Glomerular endothelial cell (primary cell): ENCODE results near the gene ZNF366. TPM values are rescaled to one million over a fixed set of nuclear protein-coding genes. Genes with fewer than 3 reads are reported as not detected.

Experiments
- DNase-seq: peaks from one replicate; pipeline ENCODE4 v3.0.0-alpha.2; 2011; ENCODE audit warnings: low read depth, low spot score; ENCODE audit errors: extremely low read depth
- total RNA-seq: library from RNA; depleted of rRNA; stranded (reverse); fragments of >200 nt; gene quantifications from 2 replicates; pipeline ENCODE4 v1.2.3, GENCODE V29; 2015

Gene ZNF366
- total RNA-seq, 1 donor from 2014 or later: 45.4 TPM

DNA sequence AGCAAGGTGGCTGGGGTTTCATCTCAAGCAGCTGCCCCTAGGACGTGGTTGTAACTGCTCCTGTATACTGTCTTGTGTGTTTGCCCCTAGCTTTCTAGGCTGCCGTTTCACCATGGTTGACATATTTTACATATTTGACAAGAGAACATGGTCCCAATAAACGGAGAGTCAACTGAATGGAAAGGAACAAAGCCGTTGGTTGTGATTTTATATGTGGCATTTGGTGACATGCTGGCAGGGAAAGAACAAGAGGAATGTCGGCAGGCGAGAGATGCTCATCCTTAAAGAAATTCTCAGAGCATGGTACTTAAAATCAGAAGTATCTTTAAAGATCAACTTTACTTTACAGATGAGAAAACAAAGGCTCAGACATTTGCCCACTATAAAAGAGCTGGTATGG, 11.8 kb downstream of the ZNF366 start:
- DNase-seq: no peak

DNA sequence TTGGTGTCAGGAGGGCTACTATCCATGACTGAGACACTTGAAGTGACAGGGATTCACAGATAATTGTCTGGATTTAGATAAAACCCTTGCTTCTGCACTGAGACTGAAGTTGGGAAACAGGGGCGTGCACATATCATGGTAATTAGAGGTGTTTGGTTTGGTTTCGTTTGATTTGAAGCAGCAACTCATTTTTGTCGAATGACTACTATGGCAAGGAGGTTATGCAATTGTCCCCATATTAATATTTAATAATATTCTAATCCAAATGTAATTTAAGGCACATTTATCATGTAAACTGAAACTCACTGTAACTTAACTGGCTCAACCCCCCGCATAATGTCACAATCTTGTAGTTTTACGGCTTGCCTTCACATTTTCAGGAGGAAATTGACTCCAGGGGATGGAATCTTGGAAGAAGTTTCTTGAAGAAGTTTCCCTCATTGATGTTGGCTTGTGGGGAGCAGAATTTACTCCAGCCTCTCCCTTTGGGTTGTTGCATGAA, 12.5 kb downstream of the ZNF366 start:
- DNase-seq: no peak

DNA sequence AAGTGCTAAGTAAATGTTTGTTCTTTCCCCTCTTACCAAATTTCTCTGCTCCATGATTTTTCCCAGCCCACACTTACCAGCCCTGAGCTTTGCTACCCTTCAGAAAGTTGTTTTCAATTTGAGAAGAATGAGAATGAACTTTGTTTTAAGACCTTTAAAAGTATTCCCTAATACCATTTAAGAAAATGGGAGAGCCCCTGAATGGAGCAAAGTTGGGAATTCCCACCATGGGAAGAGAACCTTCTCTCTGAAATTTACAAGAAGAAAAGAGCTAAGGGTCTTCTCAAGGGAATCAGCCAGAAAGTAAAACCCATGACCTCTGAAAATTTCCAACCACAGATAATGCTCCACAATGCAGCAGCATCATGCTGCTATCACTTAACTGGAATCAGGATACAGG, 17.7 kb downstream of the ZNF366 start:
- DNase-seq: no peak

DNA sequence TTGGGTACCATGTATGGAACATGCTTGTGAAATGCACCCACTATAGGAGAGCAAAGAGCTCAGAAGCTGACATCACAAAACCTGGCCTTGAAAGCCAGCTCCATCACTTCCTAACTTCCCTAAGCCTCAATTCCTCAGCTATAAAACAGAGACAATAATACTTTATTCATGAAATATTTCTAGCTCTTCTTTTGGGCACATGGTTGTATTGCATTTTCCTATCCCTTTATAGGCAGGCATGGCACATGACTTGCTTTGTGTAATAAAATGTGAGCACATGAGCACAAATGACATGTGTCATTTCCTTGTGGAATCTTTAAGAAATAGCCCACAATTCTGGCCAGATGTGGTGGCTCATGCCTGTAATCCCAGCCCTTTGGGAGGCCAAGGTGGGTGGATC, 18.5 kb downstream of the ZNF366 start:
- DNase-seq: no peak

DNA sequence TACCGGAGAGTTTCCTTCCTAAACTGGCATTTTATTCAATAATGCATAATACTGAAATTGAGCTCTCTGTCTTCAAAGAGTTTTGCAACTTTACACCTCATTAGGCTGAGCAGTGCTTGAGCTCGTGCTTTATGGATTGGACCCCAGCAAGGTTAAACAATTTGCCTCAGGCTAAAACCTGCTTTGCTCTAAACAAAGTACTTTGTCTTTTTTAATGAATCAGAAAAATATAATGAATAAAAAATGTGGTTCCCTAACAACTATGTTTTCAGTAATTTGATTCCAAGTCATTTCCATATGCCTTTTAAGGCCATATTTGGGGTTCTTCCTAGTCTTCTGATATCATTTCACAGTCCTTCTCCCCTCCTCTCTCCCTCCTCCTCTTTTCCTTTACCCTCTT, 20.0 kb downstream of the ZNF366 start:
- no peak for DNase-seq

DNA sequence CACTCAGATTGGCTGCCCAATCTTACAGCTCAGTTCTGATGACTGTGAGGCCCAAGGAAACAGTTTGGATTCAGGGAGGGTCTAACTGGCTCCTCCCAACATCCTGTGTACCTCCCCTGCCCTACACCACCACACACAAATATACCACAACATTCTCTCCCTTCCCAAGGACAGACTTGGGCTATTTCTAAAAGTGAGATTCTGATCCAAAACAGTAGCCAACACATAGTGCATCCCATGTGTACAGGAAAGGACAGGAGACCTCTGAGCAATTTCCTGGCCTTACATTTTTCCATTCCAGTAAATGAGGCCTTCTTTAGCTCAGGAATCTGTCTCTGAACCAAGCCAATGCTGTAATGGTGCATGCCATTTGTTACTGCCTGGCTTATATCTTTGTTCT, 20.8 kb downstream of the ZNF366 start:
- no peak for DNase-seq

DNA sequence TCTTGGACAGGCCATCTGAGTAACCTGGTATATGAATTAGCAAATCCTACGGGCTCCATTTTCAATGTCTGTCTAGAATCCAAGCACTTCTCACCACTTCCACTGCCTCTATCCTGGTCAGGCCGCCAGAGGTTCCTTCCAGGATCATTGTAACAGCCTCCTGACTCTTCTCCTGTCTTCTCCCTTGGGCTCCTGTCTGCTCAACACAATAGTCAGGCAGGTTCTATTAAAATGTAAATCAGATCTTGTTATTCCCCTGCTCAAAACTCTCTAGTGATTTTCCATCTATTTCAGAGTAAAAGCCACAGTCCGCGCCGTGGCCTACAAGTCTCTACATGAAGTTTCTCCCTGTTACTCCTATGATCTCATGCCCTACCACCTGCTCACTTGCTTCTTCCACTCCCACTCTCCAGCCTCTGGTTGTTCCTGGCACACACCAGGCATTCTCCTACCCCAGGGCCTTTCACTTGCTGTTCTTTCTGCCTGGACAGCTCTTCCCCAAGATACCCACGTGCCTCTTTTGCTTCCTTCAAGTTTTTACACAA, 21.7 kb downstream of the ZNF366 start:
- no peak for DNase-seq

DNA sequence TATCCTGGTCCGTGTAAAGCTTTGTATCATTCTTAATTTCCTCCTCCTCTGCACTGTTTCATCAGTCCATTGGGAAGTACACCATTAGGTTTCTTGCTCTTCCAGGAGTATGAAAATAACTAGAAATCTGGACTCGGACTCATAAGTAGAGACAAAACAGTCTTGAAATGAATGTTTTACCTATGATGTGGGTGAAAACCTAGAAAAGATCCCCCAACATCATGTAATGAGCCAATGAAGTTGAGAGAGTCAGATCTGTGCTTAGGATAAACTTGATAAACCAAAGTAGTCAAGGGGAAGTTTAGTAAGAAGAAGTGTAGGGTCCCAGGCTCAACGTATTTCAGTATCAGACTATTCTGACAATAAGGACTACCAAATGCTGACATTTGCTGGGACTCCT, 25.2 kb downstream of the ZNF366 start:
- DNase-seq: no peak

DNA sequence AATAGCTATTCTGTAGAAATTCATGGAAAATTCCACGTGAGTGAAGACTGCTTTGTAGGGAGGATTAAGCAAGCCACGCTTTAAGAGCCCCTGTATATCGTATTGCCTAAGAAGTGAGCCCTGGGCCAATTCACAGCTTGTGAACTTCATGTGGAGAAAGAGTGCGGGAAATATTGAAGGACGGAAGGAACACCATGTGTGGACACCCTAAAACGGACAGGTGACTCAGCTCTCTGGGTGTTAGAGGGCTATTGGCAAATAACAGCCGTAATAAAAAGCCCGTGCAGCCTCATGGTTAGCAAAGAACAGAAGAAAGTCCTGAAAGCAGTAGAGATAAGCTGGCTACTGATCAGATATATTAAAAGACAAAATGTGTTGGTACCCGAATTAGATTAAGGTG, 26.4 kb downstream of the ZNF366 start:
- DNase-seq: no peak

DNA sequence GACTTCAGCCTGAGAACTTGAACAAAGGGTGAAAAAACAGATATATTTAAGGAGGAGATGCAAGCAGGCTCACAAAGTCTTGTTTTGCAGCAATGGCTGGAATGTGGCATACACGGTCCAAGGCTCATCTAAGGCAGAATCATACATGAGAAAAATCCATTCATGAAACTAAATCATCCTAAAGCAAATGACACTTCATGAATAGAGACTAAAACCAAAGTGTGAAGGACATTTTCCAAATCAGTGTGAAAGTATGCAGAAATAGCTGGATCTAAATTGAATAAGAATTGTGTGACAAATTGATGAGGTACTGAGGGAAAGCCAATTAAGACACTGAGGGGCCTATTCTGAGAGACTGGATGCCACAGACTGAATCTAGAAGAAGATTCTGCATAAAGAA, 27.3 kb downstream of the ZNF366 start:
- no peak for DNase-seq

DNA sequence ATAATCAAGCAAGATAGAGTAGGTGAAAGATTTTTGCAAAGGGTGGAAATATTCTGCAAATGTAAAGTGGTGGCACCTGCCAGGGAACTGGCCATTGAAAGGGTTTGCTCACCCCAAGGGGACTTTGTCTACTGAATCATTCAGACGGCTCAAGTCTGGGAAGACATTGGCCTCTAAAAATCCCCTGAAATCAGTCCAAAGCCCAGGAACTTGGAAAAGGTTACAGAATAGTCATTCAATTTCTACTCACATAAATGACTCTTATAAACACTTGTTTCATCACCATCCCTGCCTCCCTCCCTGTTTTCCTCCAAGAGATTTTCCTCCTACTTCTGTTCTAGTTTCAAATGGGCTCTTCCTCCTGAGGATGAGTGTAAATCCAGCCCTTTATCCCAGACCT, 28.5 kb downstream of the ZNF366 start:
- DNase-seq: no peak

DNA sequence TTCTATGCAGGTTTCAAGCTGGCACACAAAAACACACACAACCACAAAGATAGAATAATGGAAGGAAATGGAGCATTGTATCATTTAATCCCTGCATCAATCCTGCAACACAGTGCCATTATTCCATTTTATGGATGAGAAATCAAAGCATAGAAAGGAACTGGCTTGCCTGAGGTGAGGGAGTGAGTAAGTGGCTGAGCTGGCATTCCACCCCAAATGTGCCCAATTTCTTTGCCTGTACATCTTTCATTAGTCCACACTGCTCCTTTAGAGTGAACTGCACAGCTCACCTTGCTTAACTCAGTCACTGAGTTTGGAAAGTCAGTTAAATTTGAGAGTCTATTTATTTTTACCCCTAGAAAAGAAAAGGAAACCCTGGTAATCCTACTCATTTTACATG, 28.9 kb downstream of the ZNF366 start:
- DNase-seq: no peak

DNA sequence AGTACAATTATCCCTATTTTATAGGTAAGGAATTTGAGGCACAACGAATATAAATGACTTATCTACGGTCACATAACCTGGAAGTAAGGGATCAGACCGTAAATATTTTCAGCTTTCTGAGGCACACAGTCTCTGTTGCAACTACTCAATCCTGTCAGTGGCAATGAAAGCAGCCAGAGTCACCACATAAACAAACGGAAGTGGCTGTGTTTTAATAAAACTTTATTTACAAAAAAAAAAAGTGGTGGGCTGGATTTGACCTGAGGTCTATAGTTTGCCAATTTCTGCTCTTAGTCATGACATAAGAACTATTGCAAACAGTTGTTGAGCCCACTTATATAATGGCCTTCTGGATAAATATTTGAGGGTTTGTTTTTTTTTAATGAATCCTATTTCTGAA, 29.6 kb downstream of the ZNF366 start:
- DNase-seq: no peak

DNA sequence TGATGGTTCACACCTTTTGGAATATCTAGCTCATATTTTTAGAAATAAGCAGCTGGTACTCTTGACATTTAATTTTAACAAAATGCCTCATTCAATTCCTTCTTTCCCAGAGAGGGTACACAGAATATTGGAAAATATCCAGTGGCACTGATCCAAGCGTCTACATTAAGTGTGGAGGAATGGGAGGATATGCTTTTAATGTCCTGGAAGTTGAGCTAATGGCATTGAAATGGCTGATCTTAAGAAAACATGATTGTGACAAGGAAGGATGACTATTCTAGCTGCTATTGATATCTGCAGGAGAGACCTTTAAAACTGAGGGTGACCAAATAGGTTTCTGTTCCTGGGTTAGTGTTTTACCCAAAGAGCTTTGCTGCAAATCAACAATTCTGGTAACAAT, 30.0 kb downstream of the ZNF366 start:
- DNase-seq: no peak

DNA sequence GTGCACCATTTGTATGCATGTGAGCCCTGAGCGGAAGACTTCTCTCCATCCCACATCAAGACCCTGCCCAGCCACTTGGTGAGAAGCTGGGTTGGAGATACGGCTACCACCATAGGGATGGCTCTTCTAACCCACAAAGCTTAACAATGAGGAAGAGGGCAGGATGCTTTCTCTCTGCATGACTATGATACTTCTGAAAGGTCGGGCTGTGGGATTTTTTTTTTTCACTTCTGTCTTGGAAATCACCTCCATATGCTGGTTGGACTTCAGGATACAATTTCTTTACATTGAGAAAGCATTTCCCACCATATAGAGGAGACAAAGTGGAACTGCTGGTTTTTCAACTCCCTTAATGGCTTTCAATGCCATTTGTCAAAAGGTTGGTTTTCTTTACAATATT, 30.5 kb downstream of the ZNF366 start:
- no peak for DNase-seq

DNA sequence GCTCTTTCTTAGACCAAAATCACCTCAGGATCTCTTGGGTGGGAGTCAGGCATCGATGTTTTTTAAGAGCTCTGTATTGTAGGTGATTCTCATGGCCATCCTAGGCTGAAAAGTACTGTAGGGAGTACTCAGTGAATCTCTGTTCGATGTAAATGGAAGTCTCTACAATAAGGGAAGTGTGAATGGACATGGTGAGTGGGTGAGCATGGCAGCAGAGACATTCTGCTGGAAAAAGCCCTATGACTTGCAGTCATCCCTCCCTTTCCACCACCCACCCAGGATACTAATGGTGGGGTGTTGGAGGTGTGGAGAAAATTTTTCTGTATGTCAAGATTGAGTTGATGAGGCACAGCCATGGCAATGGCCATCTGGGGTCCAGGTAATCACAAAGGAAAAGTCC, 30.9 kb downstream of the ZNF366 start:
- DNase-seq: no peak

DNA sequence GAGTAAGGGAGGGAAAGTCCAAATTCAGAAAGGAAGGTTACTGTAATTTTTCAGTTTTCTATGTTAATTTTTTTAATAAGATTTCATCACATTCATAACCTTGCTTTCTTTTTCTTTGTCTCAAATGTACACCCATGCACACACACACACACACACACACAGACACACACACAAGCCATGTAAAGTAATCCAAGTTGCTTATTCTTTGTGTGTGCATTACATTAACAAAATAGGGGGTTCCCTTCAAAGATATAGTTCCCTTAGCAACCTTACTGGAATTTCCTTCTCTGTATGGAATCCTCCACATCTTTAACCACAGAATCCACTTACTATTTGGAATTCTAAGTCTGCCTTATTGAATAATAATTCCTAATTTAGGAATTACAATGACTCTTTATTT, 32.7 kb downstream of the ZNF366 start:
- DNase-seq: no peak

DNA sequence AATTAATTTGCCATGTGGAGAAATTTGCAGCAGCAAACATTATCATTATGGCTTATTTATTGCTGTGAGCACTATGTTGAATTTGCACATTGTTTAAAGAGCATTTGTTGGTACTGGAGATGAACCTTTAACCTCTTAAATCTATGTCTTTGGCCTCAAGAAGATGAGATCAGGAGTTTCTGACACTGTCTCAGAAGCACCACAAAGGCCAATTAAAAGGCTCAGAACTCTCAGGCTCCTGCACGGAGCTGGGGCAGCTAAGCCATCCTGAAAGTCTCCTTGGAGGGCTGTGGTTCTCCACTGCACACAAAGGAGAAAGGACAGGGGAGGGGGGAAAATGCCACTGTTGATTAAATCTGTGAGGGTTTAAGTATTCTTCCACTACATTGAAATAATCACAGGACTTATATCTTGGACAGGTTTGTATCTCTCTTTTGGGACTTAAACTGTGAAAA, 33.1 kb downstream of the ZNF366 start:
- DNase-seq: no peak

DNA sequence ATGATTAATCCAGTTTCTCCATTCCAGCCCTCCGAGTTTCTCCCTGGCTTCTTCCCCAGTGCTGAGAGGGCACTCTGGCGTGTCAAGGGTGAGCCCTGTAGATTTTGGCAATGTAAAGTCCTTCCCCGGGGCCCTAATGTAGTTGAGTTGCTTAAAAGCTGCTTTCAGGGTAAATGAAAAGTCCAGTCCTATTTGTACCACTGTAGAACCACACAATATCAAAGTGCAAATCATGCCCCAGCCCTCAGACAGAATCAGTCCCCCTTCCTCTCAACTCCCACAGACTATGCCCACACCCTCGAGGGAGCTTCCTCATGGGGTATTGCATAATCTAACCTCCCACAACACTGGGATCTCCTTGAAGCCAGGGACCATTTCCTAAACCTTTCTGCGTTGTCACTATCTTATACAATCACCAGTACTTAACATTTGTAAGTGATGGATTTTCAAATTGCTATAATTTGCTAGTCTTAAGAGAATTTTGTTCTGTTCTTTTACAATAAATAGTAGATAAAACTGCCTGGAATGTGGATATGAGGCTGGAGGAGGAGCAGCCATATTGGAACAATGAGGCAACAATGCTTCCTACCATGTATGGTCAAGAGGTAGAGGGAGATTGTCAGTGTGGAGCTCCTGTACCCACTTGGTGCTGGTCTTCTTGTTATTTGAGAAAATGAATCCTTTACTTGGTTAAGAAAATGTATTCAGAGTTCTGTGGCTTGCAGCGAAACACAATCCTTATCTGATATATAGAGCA, 34.4 kb downstream of the ZNF366 start:
- no peak for DNase-seq

DNA sequence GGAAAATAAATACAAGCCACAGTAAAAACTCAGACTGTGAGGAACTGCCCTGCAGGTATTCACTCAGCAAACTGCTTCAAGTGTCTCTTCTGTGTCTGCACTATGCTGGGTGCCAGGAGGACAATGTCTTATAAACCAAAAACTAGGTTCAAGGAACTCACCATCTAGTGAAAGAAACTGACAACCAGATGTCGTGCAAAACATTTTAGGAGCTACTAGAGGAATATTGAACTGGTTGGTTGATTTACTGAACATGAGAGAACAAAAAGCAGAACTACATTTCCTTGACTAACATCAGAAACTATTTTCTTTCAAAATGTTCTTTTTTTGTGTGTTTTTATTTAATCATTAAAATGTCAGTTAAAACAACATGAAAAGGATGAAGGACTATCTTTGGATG, 35.2 kb downstream of the ZNF366 start:
- DNase-seq: no peak

DNA sequence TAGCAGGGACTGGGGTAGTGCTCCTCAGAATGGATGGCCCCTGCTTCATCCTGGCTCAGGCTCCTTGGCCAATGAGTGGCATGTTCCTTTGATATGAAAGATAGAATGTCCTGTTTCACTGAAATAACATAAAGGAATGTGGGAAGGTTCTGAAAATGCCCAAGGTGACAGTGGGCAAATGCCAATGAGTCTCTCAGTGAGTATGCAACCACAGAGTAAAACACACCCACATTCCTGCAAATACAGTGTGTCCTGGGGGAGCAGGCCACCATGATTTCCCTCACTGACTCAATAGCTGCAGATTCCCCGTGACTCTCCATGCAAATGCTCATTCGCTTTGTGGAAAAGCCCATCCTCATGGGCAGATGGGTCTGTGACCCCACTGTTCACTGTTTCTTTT, 36.4 kb downstream of the ZNF366 start:
- DNase-seq: no peak

DNA sequence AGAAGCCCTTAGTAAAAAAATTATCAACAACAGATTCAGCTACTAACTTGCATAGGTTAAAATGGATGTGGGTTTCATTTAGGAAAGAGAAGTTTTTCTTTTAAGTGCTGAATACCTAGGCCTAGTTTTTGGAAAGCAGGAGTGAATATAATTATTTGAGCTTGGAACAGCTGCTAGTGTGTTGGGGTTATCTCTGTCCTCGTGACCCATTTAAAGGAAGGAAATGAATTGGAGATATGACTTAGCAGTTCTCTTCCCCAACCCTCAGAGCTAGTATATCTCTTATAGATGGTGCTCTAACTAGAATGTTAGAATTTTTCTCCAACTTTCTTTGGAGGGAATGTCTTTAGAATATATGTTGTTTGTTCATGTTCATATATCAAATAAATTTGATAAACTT, 38.6 kb downstream of the ZNF366 start:
- DNase-seq: no peak

DNA sequence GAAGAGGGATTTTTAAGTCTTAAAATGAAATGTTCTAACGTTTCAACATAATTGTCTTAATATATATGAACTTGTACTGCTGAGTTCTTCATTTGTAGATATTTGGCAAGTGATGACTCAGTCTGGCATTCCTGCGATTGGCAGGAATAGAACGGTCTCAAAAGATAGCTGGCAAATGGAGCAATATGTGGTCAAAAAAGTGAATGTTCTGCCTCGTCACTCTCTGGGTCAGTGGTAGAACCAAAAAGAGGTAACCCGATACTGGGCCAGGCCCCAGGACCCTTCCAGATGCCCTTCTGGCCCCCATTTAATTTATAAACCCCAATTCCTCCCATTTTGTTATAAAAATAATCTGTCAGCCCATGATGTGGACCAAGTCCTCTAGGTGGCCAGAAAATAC, 39.2 kb downstream of the ZNF366 start:
- no peak for DNase-seq
